Peyer's patch (tissue), 4 donors: ENCODE data around the gene EPO. TPM values are rescaled to one million over a fixed set of nuclear protein-coding genes. Genes with fewer than 3 reads are reported as not detected.
"Not testable (repeated sequence)": the region's sequence is repeated elsewhere in the genome, so short reads cannot be mapped to it uniquely, and the experiment has no call there.

Source experiments
- DNase-seq, 3 donors: peaks; one replicate each; pipeline ENCODE4 v3.0.0-alpha.2; 2017 to 2019
- H3K27ac ChIP-seq, 4 donors: fragments of 200-600 bp; sonication (generic); one replicate each; pipeline ENCODE4 v1.5.1; 2016 to 2019
- H3K27me3 ChIP-seq, 2 donors: fragments of 200-600 bp; sonication (generic); one replicate each; pipeline ENCODE4 v1.5.1; 2019
- H3K36me3 ChIP-seq, 3 donors: fragments of 200-600 bp; sonication (generic); one replicate each; pipeline ENCODE4 v1.5.1; 2016 to 2019
- H3K4me1 ChIP-seq, 4 donors: fragments of 200-600 bp; sonication (generic); one replicate each; pipeline ENCODE4 v1.5.1; 2016 to 2019
- H3K4me3 ChIP-seq, 4 donors: fragments of 200-600 bp; sonication (generic); 1 replicate in 3 of 4; 2 replicates in 1 of 4; pipeline ENCODE4 v1.5.1; 2016 to 2019; ENCODE audit warnings: mild to moderate bottlenecking in 1 of 4
- H3K9me3 ChIP-seq, 4 donors: fragments of 200-600 bp; sonication (generic); one replicate each; pipeline ENCODE4 v1.5.1; 2016 to 2019; ENCODE audit warnings: mild to moderate bottlenecking in 1 of 4
- POLR2A ChIP-seq, 2 donors: fragments of 450-650 bp; IDR thresholded peaks; one replicate each; pipeline ENCODE4 v1.5.1; 2017; ENCODE audit warnings: antibody characterized with exemption in 2 of 2, mild to moderate bottlenecking in 2 of 2, moderate library complexity in 2 of 2
- total RNA-seq, 4 donors: library from RNA; depleted of rRNA; stranded (reverse); fragments of >200 nt; gene quantifications; one replicate each; pipeline ENCODE4 v1.1.0, GENCODE V29; 2016
- TF ChIP-seq, protein P1 (sequence below), 6 experiments: fragments of 450-650 bp in 4 of 6; fragments of 200-600 bp in 2 of 6; sonication (generic) in 1 of 6; IDR thresholded peaks; one replicate each; pipeline ENCODE4 v1.5.1; 2017 to 2019; ENCODE audit warnings: antibody characterized with exemption in 6 of 6, mild to moderate bottlenecking in 3 of 6, moderate library complexity in 1 of 6

EPO gene
- total RNA-seq, 4 donors from 2014 or later, result not detected

- TF ChIP-seq, protein P1, sequence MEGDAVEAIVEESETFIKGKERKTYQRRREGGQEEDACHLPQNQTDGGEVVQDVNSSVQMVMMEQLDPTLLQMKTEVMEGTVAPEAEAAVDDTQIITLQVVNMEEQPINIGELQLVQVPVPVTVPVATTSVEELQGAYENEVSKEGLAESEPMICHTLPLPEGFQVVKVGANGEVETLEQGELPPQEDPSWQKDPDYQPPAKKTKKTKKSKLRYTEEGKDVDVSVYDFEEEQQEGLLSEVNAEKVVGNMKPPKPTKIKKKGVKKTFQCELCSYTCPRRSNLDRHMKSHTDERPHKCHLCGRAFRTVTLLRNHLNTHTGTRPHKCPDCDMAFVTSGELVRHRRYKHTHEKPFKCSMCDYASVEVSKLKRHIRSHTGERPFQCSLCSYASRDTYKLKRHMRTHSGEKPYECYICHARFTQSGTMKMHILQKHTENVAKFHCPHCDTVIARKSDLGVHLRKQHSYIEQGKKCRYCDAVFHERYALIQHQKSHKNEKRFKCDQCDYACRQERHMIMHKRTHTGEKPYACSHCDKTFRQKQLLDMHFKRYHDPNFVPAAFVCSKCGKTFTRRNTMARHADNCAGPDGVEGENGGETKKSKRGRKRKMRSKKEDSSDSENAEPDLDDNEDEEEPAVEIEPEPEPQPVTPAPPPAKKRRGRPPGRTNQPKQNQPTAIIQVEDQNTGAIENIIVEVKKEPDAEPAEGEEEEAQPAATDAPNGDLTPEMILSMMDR (IDR thresholded peaks at IDR 0.05), result no peak
- TF ChIP-seq POLR2A (IDR thresholded peaks at IDR 0.05), result no peak
- H3K36me3 ChIP-seq, result no peaks in the 10 kb centered on the region
- no peak overlapping the region for H3K27ac ChIP-seq
- peaks cover 0 to 5% of the 10 kb centered on the region in 2 donors for H3K27me3 ChIP-seq
- H3K9me3 ChIP-seq, result no peaks in the 10 kb centered on the region
- no peaks in the 10 kb centered on the region for H3K4me1 ChIP-seq
- DNase-seq, result no peak
- no peak overlapping the region for H3K4me3 ChIP-seq
These were observed 32.7 kb downstream of the EPO start for GRCh38 chr7:100752994-100753393.

DNA sequence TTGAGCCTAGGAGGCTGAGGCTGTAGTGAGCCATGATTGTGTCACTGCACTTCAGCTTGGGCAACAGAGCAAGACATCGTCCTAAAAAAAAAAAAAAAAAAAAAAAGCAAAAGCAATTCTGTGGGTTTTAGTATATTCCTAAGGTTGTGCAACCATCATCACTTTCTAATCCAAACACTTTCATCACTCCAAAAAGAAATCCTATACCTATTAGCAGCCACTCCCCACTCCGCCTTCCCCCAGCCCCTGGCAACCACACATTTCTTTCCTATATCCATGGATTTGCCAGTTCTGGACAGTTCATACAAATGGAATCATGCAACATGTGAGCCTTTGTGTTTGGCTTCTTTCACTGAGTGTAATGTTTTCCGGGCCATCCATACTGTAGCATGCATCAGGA is 33.5 kb downstream of the EPO start:
- Histone ChIP-seq H3K4me1 (no peaks in the 10 kb centered on the region), H3K4me3 (no peak overlapping the region), H3K27ac (no peak overlapping the region), H3K9me3 (no peaks in the 10 kb centered on the region), H3K36me3 (no peaks in the 10 kb centered on the region), H3K27me3 (peaks cover 0 to 5% of the 10 kb centered on the region in 2 donors)
- DNase-seq, result no peak
- TF ChIP-seq POLR2A (IDR thresholded peaks at IDR 0.05), result no peak
- TF ChIP-seq, protein P1 (IDR thresholded peaks at IDR 0.05), result no peak

DNA sequence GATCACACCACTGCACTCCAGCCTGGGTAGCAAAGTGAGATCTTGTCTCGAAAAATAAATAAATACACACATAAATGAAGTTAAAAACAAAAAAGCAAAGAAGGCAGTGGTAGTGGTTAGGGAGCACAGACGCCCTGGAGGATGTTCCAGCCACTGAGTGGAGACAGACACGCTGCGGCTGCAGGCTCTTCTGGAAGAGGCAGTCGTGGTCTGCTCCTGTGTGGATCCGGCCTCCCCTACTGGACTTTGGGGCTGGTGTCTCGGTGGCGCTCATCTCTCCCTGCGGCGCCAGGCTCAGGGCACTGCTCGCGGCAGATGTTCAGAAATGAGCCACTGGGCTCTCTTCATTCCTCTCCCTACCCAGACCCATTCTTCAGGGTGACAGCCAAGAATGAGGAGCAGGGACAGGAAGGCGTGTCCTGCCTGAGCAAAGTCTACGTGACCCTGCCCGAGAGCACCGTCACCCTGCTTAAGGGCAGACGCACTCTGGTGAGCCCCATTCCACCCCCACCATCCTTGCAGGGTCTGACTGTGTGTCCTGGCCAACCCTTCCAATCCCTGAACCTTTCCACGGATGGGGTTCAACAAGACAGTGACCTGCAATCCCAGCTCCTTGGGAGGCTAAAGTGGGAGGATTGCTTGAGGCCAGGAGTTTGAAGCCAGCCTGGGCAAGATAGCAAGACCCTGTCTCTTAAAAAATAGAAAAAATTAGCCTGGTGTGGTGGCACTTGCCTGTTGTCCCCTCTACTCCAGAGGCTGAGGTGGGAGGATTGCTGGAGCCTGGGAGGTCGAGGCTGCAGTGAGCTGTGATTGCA is 39.3 kb downstream of the EPO start:
- peaks cover 0 to 5% (median 0%) of the 10 kb centered on the region in 4 donors for H3K4me1 ChIP-seq
- H3K27me3 ChIP-seq, result no peaks in the 10 kb centered on the region
- H3K27ac ChIP-seq, result no peak overlapping the region
- no peaks in the 10 kb centered on the region for H3K36me3 ChIP-seq
- TF ChIP-seq POLR2A (IDR thresholded peaks at IDR 0.05), result no peak
- TF ChIP-seq, protein P1 (IDR thresholded peaks at IDR 0.05), result no peak
- DNase-seq, result peak in 1 of 3 donors; percentile 56
- no peaks in the 10 kb centered on the region for H3K9me3 ChIP-seq
- no peak overlapping the region for H3K4me3 ChIP-seq

DNA sequence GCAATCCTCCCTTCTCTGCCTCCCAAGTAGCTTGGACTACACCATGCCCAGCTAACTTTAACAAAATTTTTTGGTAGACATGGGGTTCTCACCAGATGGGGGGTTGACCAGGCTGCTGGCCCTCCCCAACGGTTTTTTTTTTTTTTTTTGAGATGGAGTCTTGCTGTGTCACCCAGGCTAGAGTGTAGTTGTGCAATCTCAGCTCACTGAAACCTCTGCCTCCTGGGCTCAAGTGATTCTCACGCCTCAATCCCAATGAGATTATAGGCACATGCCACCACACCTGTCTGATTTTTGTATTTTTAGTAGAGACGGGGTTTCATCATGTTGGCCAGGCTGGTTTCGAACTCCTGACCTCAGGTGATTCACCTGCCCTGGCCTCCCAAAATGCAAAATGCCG is 42.6 kb downstream of the EPO start:
- H3K4me3 ChIP-seq, H3K9me3 ChIP-seq, H3K27me3 ChIP-seq, DNase-seq, H3K27ac ChIP-seq, H3K4me1 ChIP-seq, H3K36me3 ChIP-seq: not testable (repeated sequence)

- H3K4me3 ChIP-seq, result no peak overlapping the region
- no peaks in the 10 kb centered on the region for H3K36me3 ChIP-seq
- peaks cover 0 to 5% (median 0%) of the 10 kb centered on the region in 4 donors for H3K4me1 ChIP-seq
- no peaks in the 10 kb centered on the region for H3K9me3 ChIP-seq
- no peaks in the 10 kb centered on the region for H3K27me3 ChIP-seq
- TF ChIP-seq POLR2A (IDR thresholded peaks at IDR 0.05), result no peak
- TF ChIP-seq, protein P1 (IDR thresholded peaks at IDR 0.05), result no peak
- DNase-seq, result no peak
- no peak overlapping the region for H3K27ac ChIP-seq
These were observed 43.4 kb downstream of the EPO start for GRCh38 chr7:100763556-100764140.

- H3K4me3 ChIP-seq, result no peak overlapping the region
- DNase-seq, result no peak
- no peak overlapping the region for H3K27ac ChIP-seq
- no peaks in the 10 kb centered on the region for H3K4me1 ChIP-seq
- H3K9me3 ChIP-seq, result no peaks in the 10 kb centered on the region
- no peaks in the 10 kb centered on the region for H3K27me3 ChIP-seq
- no peaks in the 10 kb centered on the region for H3K36me3 ChIP-seq
- TF ChIP-seq POLR2A (IDR thresholded peaks at IDR 0.05), result no peak
- TF ChIP-seq, protein P1 (IDR thresholded peaks at IDR 0.05), result no peak
These were observed 44.6 kb downstream of the EPO start for GRCh38 chr7:100764841-100765240.
